Measurements from ENCODE around the gene CASQ1.

The CASQ1 gene

GRCh38 chr1:160168609-160169369 is 21.6 kb upstream of the CASQ1 start:
- H3K27me3 ChIP-seq (ENCODE audit: control insufficient read depth, insufficient read depth, low read length): peaks cover 26% of the 10 kb centered on the region; the same call in 1 of the 2 replicates
- no peak overlapping the region for H3K9ac ChIP-seq (ENCODE audit: low read depth, low read length)
- H3K4me3 ChIP-seq (ENCODE audit: low read depth, low read length): peak overlapping the region; percentile 38
- no peaks in the 10 kb centered on the region for H3K9me3 ChIP-seq (ENCODE audit: control insufficient read depth, insufficient read depth, low read length)
- H3K36me3 ChIP-seq (ENCODE audit: control insufficient read depth, insufficient read depth, low read length): no peaks in the 10 kb centered on the region
- peak overlapping the region; percentile 98 for H3K27ac ChIP-seq (ENCODE audit: low read depth, low read length)
- H3K4me1 ChIP-seq (ENCODE audit: control insufficient read depth, insufficient read depth, low read length): peaks cover 51% of the 10 kb centered on the region

GRCh38 chr1:160169553-160170399 is 20.6 kb upstream of the CASQ1 start:
- Histone ChIP-seq H3K36me3 (ENCODE audit: control insufficient read depth, insufficient read depth, low read length) (no peaks in the 10 kb centered on the region), H3K27ac (ENCODE audit: low read depth, low read length) (peak overlapping the region; percentile 98), H3K27me3 (ENCODE audit: control insufficient read depth, insufficient read depth, low read length) (peaks cover 26% of the 10 kb centered on the region), H3K4me1 (ENCODE audit: control insufficient read depth, insufficient read depth, low read length) (peaks cover 51% of the 10 kb centered on the region), H3K9me3 (ENCODE audit: control insufficient read depth, insufficient read depth, low read length) (no peaks in the 10 kb centered on the region), H3K9ac (ENCODE audit: low read depth, low read length) (peak overlapping the region; percentile 38), H3K4me3 (ENCODE audit: low read depth, low read length) (peak overlapping the region; percentile 38)

- H3K27me3 ChIP-seq (ENCODE audit: control insufficient read depth, insufficient read depth, low read length): peaks cover 26% of the 10 kb centered on the region
- peak overlapping the region; percentile 69 for H3K27ac ChIP-seq (ENCODE audit: low read depth, low read length)
- no peak overlapping the region for H3K9ac ChIP-seq (ENCODE audit: low read depth, low read length)
- H3K4me1 ChIP-seq (ENCODE audit: control insufficient read depth, insufficient read depth, low read length): peaks cover 51% of the 10 kb centered on the region
- H3K9me3 ChIP-seq (ENCODE audit: control insufficient read depth, insufficient read depth, low read length): no peaks in the 10 kb centered on the region
- no peak overlapping the region for H3K4me3 ChIP-seq (ENCODE audit: low read depth, low read length)
- no peaks in the 10 kb centered on the region for H3K36me3 ChIP-seq (ENCODE audit: control insufficient read depth, insufficient read depth, low read length)
Observed at GRCh38 chr1:160171354-160171753, 19.0 kb upstream of the CASQ1 start.

GRCh38 chr1:160171980-160172379 is 18.4 kb upstream of the CASQ1 start:
- Histone ChIP-seq H3K9me3 (ENCODE audit: control insufficient read depth, insufficient read depth, low read length) (no peaks in the 10 kb centered on the region), H3K9ac (ENCODE audit: low read depth, low read length) (no peak overlapping the region), H3K27ac (ENCODE audit: low read depth, low read length) (peak overlapping the region; percentile 69), H3K4me1 (ENCODE audit: control insufficient read depth, insufficient read depth, low read length) (peaks cover 51% of the 10 kb centered on the region), H3K27me3 (ENCODE audit: control insufficient read depth, insufficient read depth, low read length) (peaks cover 22% of the 10 kb centered on the region), H3K4me3 (ENCODE audit: low read depth, low read length) (no peak overlapping the region), H3K36me3 (ENCODE audit: control insufficient read depth, insufficient read depth, low read length) (no peaks in the 10 kb centered on the region)

- Histone ChIP-seq H3K4me3 (ENCODE audit: low read depth, low read length) (no peak overlapping the region), H3K36me3 (ENCODE audit: control insufficient read depth, insufficient read depth, low read length) (no peaks in the 10 kb centered on the region), H3K9ac (ENCODE audit: low read depth, low read length) (no peak overlapping the region), H3K27ac (ENCODE audit: low read depth, low read length) (peak overlapping the region; percentile 40), H3K9me3 (ENCODE audit: control insufficient read depth, insufficient read depth, low read length) (no peaks in the 10 kb centered on the region), H3K4me1 (ENCODE audit: control insufficient read depth, insufficient read depth, low read length) (peaks cover 13% of the 10 kb centered on the region), H3K27me3 (ENCODE audit: control insufficient read depth, insufficient read depth, low read length) (peaks cover 11% of the 10 kb centered on the region; the same call in 1 of the 2 replicates)
Observed at GRCh38 chr1:160177231-160177630, 13.1 kb upstream of the CASQ1 start.

GRCh38 chr1:160177667-160178066 is 12.7 kb upstream of the CASQ1 start:
- Histone ChIP-seq H3K27me3 (ENCODE audit: control insufficient read depth, insufficient read depth, low read length) (peaks cover 9% of the 10 kb centered on the region; the same call in 1 of the 2 replicates), H3K4me1 (ENCODE audit: control insufficient read depth, insufficient read depth, low read length) (peaks cover 8% of the 10 kb centered on the region), H3K9ac (ENCODE audit: low read depth, low read length) (no peak overlapping the region), H3K4me3 (ENCODE audit: low read depth, low read length) (no peak overlapping the region), H3K27ac (ENCODE audit: low read depth, low read length) (peak overlapping the region; percentile 40), H3K9me3 (ENCODE audit: control insufficient read depth, insufficient read depth, low read length) (no peaks in the 10 kb centered on the region), H3K36me3 (ENCODE audit: control insufficient read depth, insufficient read depth, low read length) (no peaks in the 10 kb centered on the region)

GRCh38 chr1:160178731-160179130 is 11.6 kb upstream of the CASQ1 start:
- Histone ChIP-seq H3K4me1 (ENCODE audit: control insufficient read depth, insufficient read depth, low read length) (peaks cover 8% of the 10 kb centered on the region), H3K9me3 (ENCODE audit: control insufficient read depth, insufficient read depth, low read length) (no peaks in the 10 kb centered on the region), H3K4me3 (ENCODE audit: low read depth, low read length) (no peak overlapping the region), H3K36me3 (ENCODE audit: control insufficient read depth, insufficient read depth, low read length) (no peaks in the 10 kb centered on the region), H3K9ac (ENCODE audit: low read depth, low read length) (no peak overlapping the region), H3K27ac (ENCODE audit: low read depth, low read length) (no peak overlapping the region), H3K27me3 (ENCODE audit: control insufficient read depth, insufficient read depth, low read length) (no peaks in the 10 kb centered on the region; the same call in 1 of the 2 replicates)

- Histone ChIP-seq H3K27me3 (ENCODE audit: control insufficient read depth, insufficient read depth, low read length) (no peaks in the 10 kb centered on the region; the same call in 1 of the 2 replicates), H3K9me3 (ENCODE audit: control insufficient read depth, insufficient read depth, low read length) (no peaks in the 10 kb centered on the region), H3K27ac (ENCODE audit: low read depth, low read length) (no peak overlapping the region), H3K9ac (ENCODE audit: low read depth, low read length) (no peak overlapping the region), H3K36me3 (ENCODE audit: control insufficient read depth, insufficient read depth, low read length) (no peaks in the 10 kb centered on the region), H3K4me3 (ENCODE audit: low read depth, low read length) (no peak overlapping the region), H3K4me1 (ENCODE audit: control insufficient read depth, insufficient read depth, low read length) (peaks cover 8% of the 10 kb centered on the region)
Observed at GRCh38 chr1:160179336-160179735, 11.0 kb upstream of the CASQ1 start.

- no peaks in the 10 kb centered on the region for H3K36me3 ChIP-seq (ENCODE audit: control insufficient read depth, insufficient read depth, low read length)
- no peak overlapping the region for H3K9ac ChIP-seq (ENCODE audit: low read depth, low read length)
- no peaks in the 10 kb centered on the region for H3K27me3 ChIP-seq (ENCODE audit: control insufficient read depth, insufficient read depth, low read length)
- H3K9me3 ChIP-seq (ENCODE audit: control insufficient read depth, insufficient read depth, low read length): no peaks in the 10 kb centered on the region
- no peak overlapping the region for H3K27ac ChIP-seq (ENCODE audit: low read depth, low read length)
- no peak overlapping the region for H3K4me3 ChIP-seq (ENCODE audit: low read depth, low read length)
- 0 out of 2 replicates have a peak, but pooled peaks cover 6% of the 10 kb centered on the region for H3K4me1 ChIP-seq (ENCODE audit: control insufficient read depth, insufficient read depth, low read length)
Observed at GRCh38 chr1:160186246-160186645, 4.1 kb upstream of the CASQ1 start.

- no peak overlapping the region for H3K9ac ChIP-seq (ENCODE audit: low read depth, low read length)
- H3K27me3 ChIP-seq (ENCODE audit: control insufficient read depth, insufficient read depth, low read length): no peaks in the 10 kb centered on the region
- no peak overlapping the region for H3K4me3 ChIP-seq (ENCODE audit: low read depth, low read length)
- no peaks in the 10 kb centered on the region for H3K36me3 ChIP-seq (ENCODE audit: control insufficient read depth, insufficient read depth, low read length)
- H3K4me1 ChIP-seq (ENCODE audit: control insufficient read depth, insufficient read depth, low read length): 0 out of 2 replicates have a peak, but pooled peaks cover 6% of the 10 kb centered on the region
- H3K27ac ChIP-seq (ENCODE audit: low read depth, low read length): no peak overlapping the region
- H3K9me3 ChIP-seq (ENCODE audit: control insufficient read depth, insufficient read depth, low read length): no peaks in the 10 kb centered on the region
Observed at GRCh38 chr1:160186729-160187128, 3.6 kb upstream of the CASQ1 start.

GRCh38 chr1:160187407-160187806 is 3.0 kb upstream of the CASQ1 start:
- H3K27me3 ChIP-seq (ENCODE audit: control insufficient read depth, insufficient read depth, low read length): no peaks in the 10 kb centered on the region
- no peak overlapping the region for H3K27ac ChIP-seq (ENCODE audit: low read depth, low read length)
- H3K36me3 ChIP-seq (ENCODE audit: control insufficient read depth, insufficient read depth, low read length): no peaks in the 10 kb centered on the region
- H3K9ac ChIP-seq (ENCODE audit: low read depth, low read length): no peak overlapping the region
- H3K4me3 ChIP-seq (ENCODE audit: low read depth, low read length): no peak overlapping the region
- peaks cover 8% of the 10 kb centered on the region for H3K4me1 ChIP-seq (ENCODE audit: control insufficient read depth, insufficient read depth, low read length)
- no peaks in the 10 kb centered on the region for H3K9me3 ChIP-seq (ENCODE audit: control insufficient read depth, insufficient read depth, low read length)
